Activated CD4-positive, CD25-positive, alpha-beta regulatory T cell treated with anti-CD3 and anti-CD28 coated beads, Interleukin-2, amount 50 U/mL, for 16 hours (primary cell): ENCODE results near the gene ITGA5.

Experiments used
- DNase-seq: peaks from one replicate; pipeline ENCODE4 v3.0.0-alpha.2; 2020; ENCODE audit warnings: low read depth, low spot score

Gene ITGA5

GRCh38 chr12:54431911-54432814 lies 13.1 kb upstream of the ITGA5 start:
- no peak for DNase-seq

GRCh38 chr12:54430471-54431069 lies 11.5 kb upstream of the ITGA5 start:
- no peak for DNase-seq

GRCh38 chr12:54429014-54429471 lies 10.0 kb upstream of the ITGA5 start:
- no peak for DNase-seq

GRCh38 chr12:54428050-54429013 lies 9.3 kb upstream of the ITGA5 start:
- no peak for DNase-seq

GRCh38 chr12:54427106-54427505 lies 8.0 kb upstream of the ITGA5 start:
- no peak for DNase-seq

GRCh38 chr12:54426690-54427089 lies 7.6 kb upstream of the ITGA5 start:
- DNase-seq: no peak

GRCh38 chr12:54425702-54426101 lies 6.6 kb upstream of the ITGA5 start:
- no peak for DNase-seq

GRCh38 chr12:54424224-54424623 lies 5.2 kb upstream of the ITGA5 start:
- no peak for DNase-seq

- no peak for DNase-seq
Measured at GRCh38 chr12:54423816-54424150, 4.7 kb upstream of the ITGA5 start.

GRCh38 chr12:54421879-54422250 lies 2.8 kb upstream of the ITGA5 start:
- no peak for DNase-seq

GRCh38 chr12:54421175-54421878 lies 2.3 kb upstream of the ITGA5 start:
- no peak for DNase-seq

GRCh38 chr12:54420766-54421144 lies 1.7 kb upstream of the ITGA5 start:
- no peak for DNase-seq

GRCh38 chr12:54418441-54419087 lies 502 bp downstream of the ITGA5 start:
- DNase-seq: no peak

GRCh38 chr12:54417712-54418440 lies 1.2 kb downstream of the ITGA5 start:
- no peak for DNase-seq

- no peak for DNase-seq
Measured at GRCh38 chr12:54416687-54417603, 2.1 kb downstream of the ITGA5 start.

GRCh38 chr12:54415221-54415929 lies 3.7 kb downstream of the ITGA5 start:
- no peak for DNase-seq

- DNase-seq: peak; percentile 52
Measured at GRCh38 chr12:54413284-54414190, 5.5 kb downstream of the ITGA5 start.
